HCT116 (cell line): Measurements from ENCODE around the gene DDAH1. TPM values are rescaled to one million over a fixed set of nuclear protein-coding genes. Genes with fewer than 3 reads are reported as not detected.

ENCODE experiments used
- ATAC-seq: fragments of 200-7000 bp; cut with Tn5 transposase; 2 replicates; pipeline ENCODE4 v1.9.1; 2020; ENCODE audit warnings: mild to moderate bottlenecking, moderate library complexity
- BruUV-seq: library from RNA; stranded (reverse); fragments of 400-500 nt; replicated peaks from 2 replicates; lab custom pipeline; 2021; lab: Mats Ljungman, UMichigan
- CTCF ChIA-PET: fragments of 300-600 bp; sonication (Branson Sonifier 250); formaldehyde crosslinking; loops from one replicate; lab custom pipeline; 2021; ENCODE audit warnings: antibody characterized with exemption; lab: Charles Lee
- POLR2A ChIA-PET: fragments of 300-600, 350-600 bp; sonication (Branson Sonifier 250); formaldehyde crosslinking; loops from one replicate; lab custom pipeline; 2021; ENCODE audit warnings: antibody characterized with exemption; lab: Charles Lee
- RAD21 ChIA-PET, 2 experiments: fragments of 300-600 bp; sonication (Branson Sonifier 250); formaldehyde crosslinking; loops; one replicate each; lab custom pipeline; 2023; ENCODE audit warnings: low total read pairs in 2 of 2; ENCODE audit not compliant: uncharacterized antibody in 2 of 2, unreplicated experiment in 2 of 2, low non-redundant PET in 1 of 2; lab: Charles Lee
- DNase-seq: peaks from one replicate; pipeline ENCODE4 v3.0.0-alpha.2; 2010; ENCODE audit warnings: low read depth, low spot score
- H2AFZ ChIP-seq: fragments of 200-600 bp; shearing (Covaris generic), sonication (generic); 2 replicates; pipeline ENCODE4 v1.6.1; 2017; ENCODE audit warnings: low read depth, mixed run types, mixed read lengths, antibody characterized with exemption, low read length; ENCODE audit not compliant: poor library complexity, severe bottlenecking
- H3K27ac ChIP-seq: 2 replicates; pipeline ENCODE4 v1.5.1; 2012; ENCODE audit warnings: low read depth, low read length
- H3K27me3 ChIP-seq: fragments of 200-600 bp; sonication (generic); 2 replicates; pipeline ENCODE4 v1.6.1; 2016; ENCODE audit warnings: mixed run types, low read length, mixed read lengths; ENCODE audit not compliant: insufficient read depth
- H3K36me3 ChIP-seq, 2 experiments: fragments of 200-500 bp in 1 of 2; fragments of 200-600 bp in 1 of 2; sonication (Bioruptor generic) in 1 of 2; sonication (generic) in 1 of 2; 2 replicates each; pipeline versions ENCODE4 v1.5.1 to v1.6.1; 2014 to 2016; ENCODE audit warnings: low read length in 2 of 2, inconsistent platforms in 1 of 2, mixed read lengths in 1 of 2, mixed run types in 1 of 2; ENCODE audit not compliant: insufficient read depth in 2 of 2, control insufficient read depth in 1 of 2
- H3K4me1 ChIP-seq, 2 experiments: fragments of 200-600 bp in 1 of 2; sonication (generic) in 1 of 2; 2 replicates each; pipeline versions ENCODE4 v1.5.1 to v1.6.1; 2012 to 2017; ENCODE audit warnings: low read length in 2 of 2, inconsistent platforms in 1 of 2, mild to moderate bottlenecking in 1 of 2, mixed read lengths in 1 of 2, mixed run types in 1 of 2, moderate library complexity in 1 of 2; ENCODE audit not compliant: insufficient read depth in 2 of 2, control insufficient read depth in 1 of 2
- H3K4me2 ChIP-seq: fragments of 200-600 bp; sonication (generic); 2 replicates; pipeline ENCODE4 v1.6.1; 2017; ENCODE audit warnings: mixed run types, low read length, mixed read lengths
- H3K4me3 ChIP-seq, 2 experiments: fragments of 200-600 bp in 1 of 2; sonication (generic) in 1 of 2; replicated peaks in 1 of 2; 2 replicates each; pipeline ENCODE4 v1.5.1; 2011 to 2016; ENCODE audit warnings: low read length in 2 of 2, control low read depth in 1 of 2, low read depth in 1 of 2, mild to moderate bottlenecking in 1 of 2, mixed read lengths in 1 of 2, mixed run types in 1 of 2
- H3K79me2 ChIP-seq: fragments of 200-600 bp; sonication (generic); 2 replicates; pipeline ENCODE4 v1.6.1; 2017; ENCODE audit warnings: mild to moderate bottlenecking, mixed run types, low read length, moderate library complexity, mixed read lengths; ENCODE audit not compliant: insufficient read depth
- H3K9ac ChIP-seq: fragments of 200-600 bp; sonication (generic); 2 replicates; pipeline ENCODE4 v1.6.1; 2016; ENCODE audit warnings: low read length, mixed read lengths
- H3K9me2 ChIP-seq: fragments of 200-600 bp; sonication (generic), shearing (Covaris generic); 2 replicates; pipeline ENCODE4 v1.6.1; 2017; ENCODE audit warnings: mixed run types, mild to moderate bottlenecking, moderate library complexity; ENCODE audit not compliant: insufficient read depth
- H3K9me3 ChIP-seq, 2 experiments: fragments of 200-500 bp in 1 of 2; fragments of 200-600 bp in 1 of 2; sonication (Bioruptor generic) in 1 of 2; sonication (generic) in 1 of 2; 2 replicates each; pipeline ENCODE4 v1.6.1; 2014 to 2017; ENCODE audit warnings: low read length in 2 of 2, mixed read lengths in 2 of 2, inconsistent platforms in 1 of 2, low read depth in 1 of 2, mild to moderate bottlenecking in 1 of 2, mixed run types in 1 of 2, moderate library complexity in 1 of 2; ENCODE audit not compliant: control insufficient read depth in 1 of 2, insufficient read depth in 1 of 2
- H4K20me1 ChIP-seq: fragments of 200-600 bp; sonication (generic), shearing (Covaris generic); 2 replicates; pipeline ENCODE4 v1.6.1; 2017; ENCODE audit warnings: mixed run types, mild to moderate bottlenecking, moderate library complexity; ENCODE audit not compliant: insufficient read depth
- CEBPB ChIP-seq: IDR thresholded peaks from 2 replicates; pipeline ENCODE4 v1.6.1; 2012; ENCODE audit warnings: low read depth
- ELF1 ChIP-seq: IDR thresholded peaks from 2 replicates; pipeline ENCODE4 v1.6.1; 2012; ENCODE audit warnings: low read depth, borderline replicate concordance
- EZH2 ChIP-seq: fragments of 200-600 bp; sonication (generic); IDR thresholded peaks from 2 replicates; pipeline ENCODE4 v1.6.1; 2017; ENCODE audit warnings: antibody characterized with exemption, mixed run types
- FOSL1 ChIP-seq: IDR thresholded peaks from 2 replicates; pipeline ENCODE4 v1.6.1; 2012; ENCODE audit warnings: low read depth
- JUND ChIP-seq: IDR thresholded peaks from 2 replicates; pipeline ENCODE4 v1.6.1; 2012
- POLR2A ChIP-seq: IDR thresholded peaks from 2 replicates; pipeline ENCODE4 v1.7.0; 2011; ENCODE audit warnings: borderline replicate concordance; ENCODE audit not compliant: insufficient read depth, insufficient read length; ENCODE audit errors: extremely low read depth
- RAD21 ChIP-seq: IDR thresholded peaks from 2 replicates; pipeline ENCODE4 v1.6.1; 2012; ENCODE audit warnings: low read depth, mild to moderate bottlenecking
- SIN3A ChIP-seq: IDR thresholded peaks from 2 replicates; pipeline ENCODE4 v1.6.1; 2012; ENCODE audit warnings: low read depth
- SP1 ChIP-seq: IDR thresholded peaks from 2 replicates; pipeline ENCODE4 v1.6.1; 2012; ENCODE audit warnings: low read depth
- SRF ChIP-seq: IDR thresholded peaks from 2 replicates; pipeline ENCODE4 v1.6.1; 2012; ENCODE audit warnings: low read depth
- ZFX ChIP-seq: fragments of 450-650 bp; IDR thresholded peaks from 2 replicates; pipeline ENCODE4 v1.6.1; 2017
- ZNF274 ChIP-seq: fragments of 200-500 bp; sonication (Bioruptor generic); IDR thresholded peaks from 2 replicates; pipeline ENCODE4 v1.6.1; 2014; ENCODE audit warnings: mild to moderate bottlenecking, low read depth, low read length, inconsistent platforms
- intact Hi-C: fragments of 100-400 bp; cut with micrococcal nuclease; formaldehyde crosslinking; loops from 2 replicates; pipeline ENCODE4 v1.10.0; 2022
- total RNA-seq: library from RNA; stranded (reverse); gene quantifications from one replicate; pipeline ENCODE4 v1.2.1, GENCODE V29; 2021; ENCODE audit not compliant: unreplicated experiment
- TF ChIP-seq, protein P1 (sequence below): IDR thresholded peaks from 2 replicates; pipeline ENCODE4 v1.6.1; 2012; ENCODE audit warnings: low read depth
- TF ChIP-seq, protein P2 (sequence below): IDR thresholded peaks from 2 replicates; pipeline ENCODE4 v1.6.1; 2011; ENCODE audit warnings: mild to moderate bottlenecking, low read length, moderate library complexity; ENCODE audit not compliant: insufficient replicate concordance; ENCODE audit errors: extremely low read depth
- TF ChIP-seq, protein P3 (sequence below): IDR thresholded peaks from 2 replicates; pipeline ENCODE4 v1.6.1; 2012

The DDAH1 gene
- total RNA-seq, 1 experiment from 2014 or later, result 16.6 TPM

GRCh38 chr1:85413169-85413568 is 51.8 kb downstream of the DDAH1 start (continued):
- TF ChIP-seq, protein P1, sequence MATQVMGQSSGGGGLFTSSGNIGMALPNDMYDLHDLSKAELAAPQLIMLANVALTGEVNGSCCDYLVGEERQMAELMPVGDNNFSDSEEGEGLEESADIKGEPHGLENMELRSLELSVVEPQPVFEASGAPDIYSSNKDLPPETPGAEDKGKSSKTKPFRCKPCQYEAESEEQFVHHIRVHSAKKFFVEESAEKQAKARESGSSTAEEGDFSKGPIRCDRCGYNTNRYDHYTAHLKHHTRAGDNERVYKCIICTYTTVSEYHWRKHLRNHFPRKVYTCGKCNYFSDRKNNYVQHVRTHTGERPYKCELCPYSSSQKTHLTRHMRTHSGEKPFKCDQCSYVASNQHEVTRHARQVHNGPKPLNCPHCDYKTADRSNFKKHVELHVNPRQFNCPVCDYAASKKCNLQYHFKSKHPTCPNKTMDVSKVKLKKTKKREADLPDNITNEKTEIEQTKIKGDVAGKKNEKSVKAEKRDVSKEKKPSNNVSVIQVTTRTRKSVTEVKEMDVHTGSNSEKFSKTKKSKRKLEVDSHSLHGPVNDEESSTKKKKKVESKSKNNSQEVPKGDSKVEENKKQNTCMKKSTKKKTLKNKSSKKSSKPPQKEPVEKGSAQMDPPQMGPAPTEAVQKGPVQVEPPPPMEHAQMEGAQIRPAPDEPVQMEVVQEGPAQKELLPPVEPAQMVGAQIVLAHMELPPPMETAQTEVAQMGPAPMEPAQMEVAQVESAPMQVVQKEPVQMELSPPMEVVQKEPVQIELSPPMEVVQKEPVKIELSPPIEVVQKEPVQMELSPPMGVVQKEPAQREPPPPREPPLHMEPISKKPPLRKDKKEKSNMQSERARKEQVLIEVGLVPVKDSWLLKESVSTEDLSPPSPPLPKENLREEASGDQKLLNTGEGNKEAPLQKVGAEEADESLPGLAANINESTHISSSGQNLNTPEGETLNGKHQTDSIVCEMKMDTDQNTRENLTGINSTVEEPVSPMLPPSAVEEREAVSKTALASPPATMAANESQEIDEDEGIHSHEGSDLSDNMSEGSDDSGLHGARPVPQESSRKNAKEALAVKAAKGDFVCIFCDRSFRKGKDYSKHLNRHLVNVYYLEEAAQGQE, result no peak
- TF ChIP-seq SP1, result no peak
- no peak for TF ChIP-seq POLR2A
- no peak for TF ChIP-seq FOSL1
- TF ChIP-seq RAD21, result no peak
- TF ChIP-seq ZNF274, result no peak
- TF ChIP-seq SRF, result no peak
- TF ChIP-seq SIN3A, result no peak
- TF ChIP-seq EZH2, result no peak
- TF ChIP-seq ELF1, result no peak
- no peak for TF ChIP-seq JUND
- TF ChIP-seq CEBPB, result no peak
- TF ChIP-seq, all 23 proteins: peak for 0

- no TSS peak for BruUV-seq
- POLR2A ChIA-PET, result no interaction called here
- no peaks in the 10 kb centered on the region for H4K20me1 ChIP-seq
- no peak overlapping the region for H2AFZ ChIP-seq
- H3K79me2 ChIP-seq, result no peaks in the 10 kb centered on the region
- ATAC-seq, result no peak
- no peaks in the 10 kb centered on the region for H3K36me3 ChIP-seq
- no peak overlapping the region for H3K27ac ChIP-seq
- H3K9me3 ChIP-seq, result no peaks in the 10 kb centered on the region
- RAD21 ChIA-PET, result no interaction called here
- peaks cover 7 to 8% of the 10 kb centered on the region in 2 experiments; a peak in 3 of 4 replicates for H3K4me1 ChIP-seq
- no peak overlapping the region for H3K4me3 ChIP-seq
- H3K9me2 ChIP-seq, result no peaks in the 10 kb centered on the region
- H3K4me2 ChIP-seq, result no peak overlapping the region
- CTCF ChIA-PET, result no interaction called here
- H3K9ac ChIP-seq, result no peak overlapping the region
- no peak for DNase-seq
- TF ChIP-seq, protein P2, sequence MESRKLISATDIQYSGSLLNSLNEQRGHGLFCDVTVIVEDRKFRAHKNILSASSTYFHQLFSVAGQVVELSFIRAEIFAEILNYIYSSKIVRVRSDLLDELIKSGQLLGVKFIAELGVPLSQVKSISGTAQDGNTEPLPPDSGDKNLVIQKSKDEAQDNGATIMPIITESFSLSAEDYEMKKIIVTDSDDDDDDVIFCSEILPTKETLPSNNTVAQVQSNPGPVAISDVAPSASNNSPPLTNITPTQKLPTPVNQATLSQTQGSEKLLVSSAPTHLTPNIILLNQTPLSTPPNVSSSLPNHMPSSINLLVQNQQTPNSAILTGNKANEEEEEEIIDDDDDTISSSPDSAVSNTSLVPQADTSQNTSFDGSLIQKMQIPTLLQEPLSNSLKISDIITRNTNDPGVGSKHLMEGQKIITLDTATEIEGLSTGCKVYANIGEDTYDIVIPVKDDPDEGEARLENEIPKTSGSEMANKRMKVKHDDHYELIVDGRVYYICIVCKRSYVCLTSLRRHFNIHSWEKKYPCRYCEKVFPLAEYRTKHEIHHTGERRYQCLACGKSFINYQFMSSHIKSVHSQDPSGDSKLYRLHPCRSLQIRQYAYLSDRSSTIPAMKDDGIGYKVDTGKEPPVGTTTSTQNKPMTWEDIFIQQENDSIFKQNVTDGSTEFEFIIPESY, result no peak
- TF ChIP-seq, protein P3, sequence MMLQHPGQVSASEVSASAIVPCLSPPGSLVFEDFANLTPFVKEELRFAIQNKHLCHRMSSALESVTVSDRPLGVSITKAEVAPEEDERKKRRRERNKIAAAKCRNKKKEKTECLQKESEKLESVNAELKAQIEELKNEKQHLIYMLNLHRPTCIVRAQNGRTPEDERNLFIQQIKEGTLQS, result no peak
- TF ChIP-seq ZFX (no peak), EZH2 (no peak)
- intact Hi-C loops, result no loop called here
- H3K27me3 ChIP-seq, result no peaks in the 10 kb centered on the region
These were observed 53.2 kb downstream of the DDAH1 start for GRCh38 chr1:85411567-85412305.
